ENCODE data around the gene CDHR5. TPM values are rescaled to one million over a fixed set of nuclear protein-coding genes. Genes with fewer than 3 reads are reported as not detected.

CDHR5 gene
- total RNA-seq, 1 donor = not detected

DNA sequence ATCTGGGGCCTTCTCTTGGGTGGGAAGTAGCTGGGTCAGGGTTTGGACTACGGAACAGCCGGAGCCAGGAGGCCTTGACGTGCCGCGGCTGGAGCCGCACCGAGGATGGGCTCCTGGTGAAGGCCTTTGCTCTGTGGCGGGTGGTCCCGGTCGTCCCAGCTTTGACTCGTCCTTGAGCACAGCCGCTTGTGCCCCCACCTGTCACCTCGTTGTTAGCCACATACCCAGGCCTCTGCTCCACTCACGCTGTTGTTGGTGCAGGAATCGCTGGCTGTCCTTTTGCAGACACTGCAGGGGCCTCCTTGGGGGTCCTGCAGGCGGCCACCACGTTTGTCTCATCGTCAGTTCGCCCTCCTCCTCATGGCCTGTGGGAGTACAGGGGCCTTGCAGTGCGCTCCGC is 31.4 kb downstream of the CDHR5 start:
- DNase-seq (ENCODE audit: low read depth) = no peak
- TF ChIP-seq, protein P1, sequence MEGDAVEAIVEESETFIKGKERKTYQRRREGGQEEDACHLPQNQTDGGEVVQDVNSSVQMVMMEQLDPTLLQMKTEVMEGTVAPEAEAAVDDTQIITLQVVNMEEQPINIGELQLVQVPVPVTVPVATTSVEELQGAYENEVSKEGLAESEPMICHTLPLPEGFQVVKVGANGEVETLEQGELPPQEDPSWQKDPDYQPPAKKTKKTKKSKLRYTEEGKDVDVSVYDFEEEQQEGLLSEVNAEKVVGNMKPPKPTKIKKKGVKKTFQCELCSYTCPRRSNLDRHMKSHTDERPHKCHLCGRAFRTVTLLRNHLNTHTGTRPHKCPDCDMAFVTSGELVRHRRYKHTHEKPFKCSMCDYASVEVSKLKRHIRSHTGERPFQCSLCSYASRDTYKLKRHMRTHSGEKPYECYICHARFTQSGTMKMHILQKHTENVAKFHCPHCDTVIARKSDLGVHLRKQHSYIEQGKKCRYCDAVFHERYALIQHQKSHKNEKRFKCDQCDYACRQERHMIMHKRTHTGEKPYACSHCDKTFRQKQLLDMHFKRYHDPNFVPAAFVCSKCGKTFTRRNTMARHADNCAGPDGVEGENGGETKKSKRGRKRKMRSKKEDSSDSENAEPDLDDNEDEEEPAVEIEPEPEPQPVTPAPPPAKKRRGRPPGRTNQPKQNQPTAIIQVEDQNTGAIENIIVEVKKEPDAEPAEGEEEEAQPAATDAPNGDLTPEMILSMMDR (IDR thresholded peaks at IDR 0.05; ENCODE audit: insufficient read depth, low read length) = no peak
- no peak overlapping the region for H3K4me3 ChIP-seq (ENCODE audit: low read depth, low read length)

DNA sequence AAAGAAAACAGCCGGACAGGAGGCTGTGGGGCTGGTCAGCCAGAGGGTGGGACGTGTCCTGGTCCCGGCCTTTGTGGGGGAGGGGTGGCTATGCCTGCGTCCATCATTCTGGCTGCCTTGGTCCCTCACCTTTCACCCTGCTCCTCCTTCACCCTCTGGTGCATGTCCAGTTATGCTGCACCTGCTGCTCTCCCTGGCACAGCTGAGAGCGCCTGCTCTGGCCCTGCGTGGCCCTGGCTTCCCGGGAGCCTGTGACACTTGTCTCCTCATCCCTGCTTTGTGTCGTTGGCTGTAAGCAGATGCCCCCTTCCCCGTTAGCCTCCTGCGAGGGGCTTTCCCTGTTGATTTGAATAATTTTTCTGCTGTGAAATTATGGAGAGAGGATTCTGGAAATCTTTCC is 31.8 kb downstream of the CDHR5 start:
- TF ChIP-seq, protein P1 (IDR thresholded peaks at IDR 0.05; ENCODE audit: insufficient read depth, low read length) = no peak

DNA sequence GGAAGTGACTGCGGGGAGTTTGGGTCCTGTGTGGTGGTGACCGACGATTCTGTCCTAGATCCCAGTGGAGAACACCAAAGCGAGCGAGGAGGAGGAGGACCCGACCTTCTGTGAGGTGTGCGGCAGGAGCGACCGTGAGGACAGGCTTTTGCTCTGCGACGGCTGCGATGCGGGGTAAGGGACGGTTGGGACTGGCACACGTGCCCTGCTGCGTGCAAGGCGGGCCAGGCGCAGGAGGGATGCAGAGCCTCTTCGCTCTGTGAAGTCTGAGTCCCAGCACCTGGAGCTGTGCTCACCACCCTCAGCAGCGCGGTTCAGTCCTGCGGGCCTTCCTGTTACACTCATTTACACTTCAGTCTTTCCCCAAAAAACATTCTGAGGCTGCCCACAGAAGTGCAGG is 32.3 kb downstream of the CDHR5 start:
- no peak for DNase-seq (ENCODE audit: low read depth)
- TF ChIP-seq, protein P1 (IDR thresholded peaks at IDR 0.05; ENCODE audit: insufficient read depth, low read length) = no peak
- H3K4me3 ChIP-seq (ENCODE audit: low read depth, low read length) = no peak overlapping the region

More for the DNA sequence above, 31.8 kb downstream of the CDHR5 start:
- H3K4me3 ChIP-seq (ENCODE audit: low read depth, low read length) = no peak overlapping the region
- DNase-seq (ENCODE audit: low read depth) = no peak

DNA sequence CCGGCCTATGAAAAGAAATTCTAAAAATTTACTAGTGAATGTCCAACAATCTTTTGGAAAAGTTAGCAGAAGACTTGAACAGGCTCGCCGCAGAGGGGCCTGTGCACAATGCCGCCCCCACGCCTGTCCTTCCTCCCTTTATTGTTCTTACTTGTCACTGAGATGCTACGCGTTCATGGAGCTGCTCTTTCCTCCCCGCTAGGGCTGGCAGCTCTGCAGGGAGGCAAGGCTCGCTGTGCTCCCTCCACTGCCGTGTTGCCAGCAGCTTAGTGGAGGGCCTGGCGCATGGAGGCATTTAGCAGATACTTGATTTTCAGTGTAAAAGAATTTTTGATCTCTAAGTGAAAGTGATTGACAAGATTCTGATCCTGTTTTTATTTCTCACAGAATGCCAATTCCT is 33.8 kb downstream of the CDHR5 start:
- H3K4me3 ChIP-seq (ENCODE audit: low read depth, low read length) = no peak overlapping the region
- TF ChIP-seq, protein P1 (IDR thresholded peaks at IDR 0.05; ENCODE audit: insufficient read depth, low read length) = no peak
- DNase-seq (ENCODE audit: low read depth) = no peak

DNA sequence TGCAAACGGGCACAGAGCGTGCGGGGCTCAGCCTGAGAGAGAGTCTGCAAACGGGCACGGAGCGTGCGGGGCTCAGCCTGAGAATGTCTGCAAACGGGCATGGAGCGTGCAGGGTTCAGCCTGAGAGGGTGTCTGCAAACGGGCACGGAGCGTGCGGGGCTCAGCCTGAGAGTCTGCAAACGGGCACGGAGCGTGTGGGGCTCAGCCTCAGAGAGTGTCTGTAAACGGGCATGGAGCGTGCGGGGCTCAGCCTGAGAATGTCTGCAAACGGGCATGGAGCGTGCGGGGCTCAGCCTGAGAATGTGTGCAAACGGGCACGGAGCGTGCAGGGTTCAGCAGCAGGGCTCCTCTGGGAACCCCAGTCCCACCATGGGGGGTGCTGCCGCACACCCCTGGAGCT is 35.0 kb downstream of the CDHR5 start:
- no peak for DNase-seq (ENCODE audit: low read depth)
- TF ChIP-seq, protein P1 (IDR thresholded peaks at IDR 0.05; ENCODE audit: insufficient read depth, low read length) = no peak
- no peak overlapping the region for H3K4me3 ChIP-seq (ENCODE audit: low read depth, low read length)

DNA sequence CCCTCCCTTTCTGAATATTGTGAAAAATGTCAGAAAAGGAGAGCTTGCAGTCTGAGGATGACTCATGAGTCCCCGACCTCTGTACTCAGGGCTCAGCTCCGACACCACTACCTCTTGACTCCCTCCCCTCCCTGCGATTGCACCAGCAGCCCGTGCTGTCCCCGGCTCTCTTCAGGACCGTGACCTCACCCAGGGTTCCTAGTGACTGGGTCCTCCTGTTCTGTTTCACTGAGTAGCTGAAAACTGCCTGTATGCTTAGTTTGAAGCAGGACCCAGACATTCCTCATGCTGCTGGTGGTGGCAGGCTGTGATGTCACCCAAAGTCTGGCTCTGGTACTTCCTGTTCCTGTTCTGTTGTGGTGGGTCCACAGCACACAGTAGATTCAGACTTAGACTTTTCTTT is 36.8 kb downstream of the CDHR5 start:
- H3K4me3 ChIP-seq (ENCODE audit: low read depth, low read length) = no peak overlapping the region
- TF ChIP-seq, protein P1 (IDR thresholded peaks at IDR 0.05; ENCODE audit: insufficient read depth, low read length) = no peak
- peak; percentile 14 for DNase-seq (ENCODE audit: low read depth)

DNA sequence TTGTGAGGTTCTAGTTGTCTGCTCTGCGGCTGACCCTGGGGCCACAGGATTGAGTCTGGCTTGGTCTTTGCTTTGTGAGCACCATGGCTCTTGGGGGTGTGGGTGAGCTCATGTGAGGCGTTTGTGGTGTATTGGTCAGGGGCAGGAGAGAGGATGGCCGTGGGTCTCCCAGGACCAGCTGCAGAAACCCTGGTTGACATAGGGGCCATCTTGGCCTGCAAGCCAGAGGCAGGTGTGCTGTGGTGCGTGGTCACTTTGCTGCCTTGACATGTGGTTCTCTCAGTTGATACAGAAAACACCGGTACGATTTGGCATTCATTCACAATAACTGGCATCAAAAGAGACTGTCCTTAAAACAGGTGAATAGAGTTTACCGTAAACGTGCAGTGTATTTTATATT is 37.2 kb downstream of the CDHR5 start:
- TF ChIP-seq, protein P1 (IDR thresholded peaks at IDR 0.05; ENCODE audit: insufficient read depth, low read length) = no peak
- no peak overlapping the region for H3K4me3 ChIP-seq (ENCODE audit: low read depth, low read length)
- no peak for DNase-seq (ENCODE audit: low read depth)
